Activated naive CD4-positive, alpha-beta T cell treated with anti-CD3 and anti-CD28 coated beads, Interleukin-2, amount 50 U/mL, for 24 hours (primary cell): ENCODE results near the gene SLC30A2.
A peak's percentile ranks its signal among the peaks of the same experiment; 100 is the strongest.

Experiments
- H3K27ac Mint-ChIP-seq: one replicate; pipeline ENCODE4 v1.8.0; 2021; ENCODE audit warnings: mild to moderate bottlenecking, mixed read lengths
- H3K27me3 Mint-ChIP-seq: one replicate; pipeline ENCODE4 v1.8.0; 2021; ENCODE audit warnings: mixed read lengths
- H3K36me3 Mint-ChIP-seq: one replicate; pipeline ENCODE4 v1.8.0; 2021; ENCODE audit warnings: mixed read lengths
- H3K4me1 Mint-ChIP-seq: one replicate; pipeline ENCODE4 v1.8.0; 2021; ENCODE audit warnings: mixed read lengths
- H3K4me3 Mint-ChIP-seq: one replicate; pipeline ENCODE4 v1.8.0; 2021; ENCODE audit warnings: mild to moderate bottlenecking, mixed read lengths
- H3K9me3 Mint-ChIP-seq: one replicate; pipeline ENCODE4 v1.8.0; 2021; ENCODE audit warnings: mixed read lengths

The SLC30A2 gene

DNA sequence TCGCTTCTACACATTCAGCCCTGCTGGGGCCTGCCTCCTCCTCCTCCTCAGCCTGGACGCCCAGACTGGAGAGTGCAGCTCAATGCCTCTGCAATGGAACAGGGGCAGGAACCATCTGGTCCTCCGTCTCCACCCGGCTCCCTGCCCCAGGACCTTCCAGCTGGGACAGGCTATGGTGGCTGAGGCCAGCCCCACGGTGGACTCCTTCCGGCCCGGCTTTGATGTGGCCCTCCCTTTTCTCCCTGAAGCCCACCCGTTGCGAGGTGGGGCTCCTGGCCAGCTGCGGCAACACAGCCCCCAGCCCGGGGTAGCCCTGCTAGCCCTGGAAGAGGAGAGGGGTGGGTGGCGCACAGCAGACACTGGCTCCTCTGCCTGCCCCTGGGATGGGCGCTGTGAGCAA lies 22.9 kb downstream of the SLC30A2 start:
- no peaks in the 10 kb centered on the region for H3K27me3 Mint-ChIP-seq
- H3K4me1 Mint-ChIP-seq = peaks cover 5% of the 10 kb centered on the region
- no peaks in the 10 kb centered on the region for H3K36me3 Mint-ChIP-seq
- no peaks in the 10 kb centered on the region for H3K9me3 Mint-ChIP-seq
- no peak overlapping the region for H3K27ac Mint-ChIP-seq
- H3K4me3 Mint-ChIP-seq = no peak overlapping the region

DNA sequence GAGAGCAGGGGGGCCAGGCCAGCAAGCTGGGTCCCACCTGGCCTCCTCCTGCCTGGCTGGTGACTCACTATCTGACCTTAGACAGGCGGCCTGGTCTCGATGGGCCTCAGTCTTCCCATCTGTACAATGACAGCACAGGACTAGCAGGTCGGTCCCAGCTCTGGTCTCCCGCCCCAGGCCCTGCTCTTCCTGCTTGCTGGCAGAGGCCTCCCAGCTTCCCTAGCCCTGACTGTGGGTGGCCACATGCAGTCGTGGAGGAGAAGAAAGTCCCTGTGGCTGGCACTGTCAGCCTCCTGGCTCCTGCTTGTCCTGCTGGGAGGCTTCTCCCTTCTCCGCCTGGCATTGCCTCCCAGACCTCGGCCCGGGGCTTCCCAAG lies 23.5 kb downstream of the SLC30A2 start:
- no peaks in the 10 kb centered on the region for H3K27me3 Mint-ChIP-seq
- H3K9me3 Mint-ChIP-seq = no peaks in the 10 kb centered on the region
- H3K4me1 Mint-ChIP-seq = peaks cover 5% of the 10 kb centered on the region
- H3K36me3 Mint-ChIP-seq = no peaks in the 10 kb centered on the region
- no peak overlapping the region for H3K27ac Mint-ChIP-seq
- H3K4me3 Mint-ChIP-seq = no peak overlapping the region

DNA sequence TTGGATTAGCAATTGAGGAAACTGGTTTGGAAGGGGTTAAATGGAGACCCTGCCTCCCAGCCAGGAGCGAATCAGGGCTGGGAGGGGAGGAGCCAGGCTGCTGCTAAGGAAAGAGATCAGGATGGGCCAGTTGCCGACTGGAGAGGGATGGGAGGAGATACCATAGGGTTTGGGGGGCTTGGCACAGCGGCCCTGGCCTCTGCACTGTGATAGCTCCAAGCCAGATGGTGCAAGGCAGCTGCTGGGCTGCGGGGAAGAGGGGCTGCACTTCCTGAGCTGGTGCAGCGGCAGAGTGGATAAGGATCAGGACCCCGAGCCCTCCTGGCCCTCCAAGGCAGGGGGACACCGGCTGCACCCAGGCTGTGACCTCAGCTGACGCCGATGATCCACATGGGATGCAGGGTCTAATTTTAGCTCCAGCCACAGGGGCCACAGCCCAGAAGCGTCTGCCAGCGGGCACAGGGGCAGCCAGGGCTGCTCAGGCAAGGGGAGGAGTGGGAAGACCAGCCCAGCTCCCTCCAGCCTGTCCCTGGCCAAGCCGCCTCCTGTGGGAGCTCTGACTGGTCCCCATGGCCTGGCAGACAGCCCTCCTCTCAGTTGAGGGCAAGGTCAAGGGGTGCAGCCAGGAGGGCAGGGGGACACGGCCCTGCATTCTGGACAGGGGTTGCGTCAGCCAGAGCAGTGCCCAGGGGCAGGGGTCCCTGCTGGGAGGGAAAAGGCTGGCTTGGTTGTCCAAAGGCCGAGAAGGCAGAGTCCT lies 24.1 kb downstream of the SLC30A2 start, which contains the start of gene EXTL1:
Gene EXTL1 (plus strand): TSS at position 129 of the 757 bp plus-strand sequence. CDS start 872 bp downstream, outside the sequence.
- Mint-ChIP-seq H3K36me3 (no peaks in the 10 kb centered on the region), H3K27ac (peak within 1 kb of the TSS; percentile 17), H3K4me1 (peaks cover 5% of the 10 kb centered on the region), H3K4me3 (no peak within 1 kb of the TSS), H3K9me3 (no peaks in the 10 kb centered on the region), H3K27me3 (no peaks in the 10 kb centered on the region)

DNA sequence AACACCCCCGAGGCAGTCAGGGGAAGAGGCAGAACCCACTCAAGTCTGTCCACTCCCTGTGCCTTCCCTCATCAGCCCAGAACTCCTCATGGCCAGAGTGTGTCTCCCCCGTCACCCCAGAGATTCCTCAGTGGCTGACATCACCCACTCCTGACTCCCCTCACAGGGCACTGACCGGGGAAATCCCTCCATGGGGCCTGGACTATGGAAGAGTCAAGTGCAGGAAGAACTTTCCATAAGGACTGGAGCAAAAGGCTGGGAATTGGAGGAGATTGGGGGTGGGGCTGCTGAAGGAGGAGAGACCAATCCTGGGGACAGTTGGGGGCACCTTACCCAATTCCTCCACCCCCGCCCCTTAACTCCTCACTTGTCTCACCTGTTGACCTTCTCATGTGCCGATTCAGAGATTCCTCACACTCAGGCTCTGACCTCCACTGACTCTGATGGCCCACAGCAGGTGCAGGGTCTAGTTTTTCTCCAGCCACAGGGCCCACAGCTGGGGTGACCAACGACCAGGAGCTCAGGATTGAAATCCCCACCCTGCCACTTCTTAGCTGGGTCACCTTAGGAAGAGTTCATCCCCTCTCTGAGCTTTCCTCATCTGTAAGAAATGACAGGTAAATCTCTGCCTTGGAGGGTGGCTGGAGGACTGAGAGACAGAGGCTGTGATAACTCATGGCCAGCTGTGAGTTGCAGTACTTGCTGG lies 24.8 kb downstream of the SLC30A2 start:
- peaks cover 5% of the 10 kb centered on the region for H3K4me1 Mint-ChIP-seq
- peak overlapping the region; percentile 17 for H3K27ac Mint-ChIP-seq
- H3K9me3 Mint-ChIP-seq = no peaks in the 10 kb centered on the region
- no peaks in the 10 kb centered on the region for H3K36me3 Mint-ChIP-seq
- H3K4me3 Mint-ChIP-seq = no peak overlapping the region
- H3K27me3 Mint-ChIP-seq = no peaks in the 10 kb centered on the region

DNA sequence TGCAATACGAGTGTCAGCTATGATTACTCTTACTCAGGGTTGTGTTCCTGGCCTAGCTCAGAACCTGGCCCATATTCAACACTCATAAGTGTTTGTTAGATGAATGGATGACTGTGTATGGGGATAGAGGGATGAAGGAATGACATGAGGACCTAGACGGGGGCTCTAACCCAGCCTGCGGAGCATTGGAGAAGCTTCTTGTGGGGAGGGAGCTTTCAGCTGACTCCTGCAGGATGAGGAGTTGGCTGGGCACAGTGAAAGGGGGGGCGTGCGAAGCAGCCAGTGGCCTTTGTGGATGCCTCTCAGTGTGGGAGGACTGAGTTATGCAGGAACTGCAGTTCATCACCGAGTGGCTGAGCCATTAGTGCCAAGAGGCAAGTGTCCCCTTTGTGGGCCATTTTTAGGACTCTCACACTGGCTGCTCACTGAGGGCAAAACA lies 25.6 kb downstream of the SLC30A2 start:
- Mint-ChIP-seq H3K27me3 (no peaks in the 10 kb centered on the region), H3K36me3 (no peaks in the 10 kb centered on the region), H3K4me1 (peaks cover 5% of the 10 kb centered on the region), H3K4me3 (no peak overlapping the region), H3K9me3 (no peaks in the 10 kb centered on the region), H3K27ac (no peak overlapping the region)

DNA sequence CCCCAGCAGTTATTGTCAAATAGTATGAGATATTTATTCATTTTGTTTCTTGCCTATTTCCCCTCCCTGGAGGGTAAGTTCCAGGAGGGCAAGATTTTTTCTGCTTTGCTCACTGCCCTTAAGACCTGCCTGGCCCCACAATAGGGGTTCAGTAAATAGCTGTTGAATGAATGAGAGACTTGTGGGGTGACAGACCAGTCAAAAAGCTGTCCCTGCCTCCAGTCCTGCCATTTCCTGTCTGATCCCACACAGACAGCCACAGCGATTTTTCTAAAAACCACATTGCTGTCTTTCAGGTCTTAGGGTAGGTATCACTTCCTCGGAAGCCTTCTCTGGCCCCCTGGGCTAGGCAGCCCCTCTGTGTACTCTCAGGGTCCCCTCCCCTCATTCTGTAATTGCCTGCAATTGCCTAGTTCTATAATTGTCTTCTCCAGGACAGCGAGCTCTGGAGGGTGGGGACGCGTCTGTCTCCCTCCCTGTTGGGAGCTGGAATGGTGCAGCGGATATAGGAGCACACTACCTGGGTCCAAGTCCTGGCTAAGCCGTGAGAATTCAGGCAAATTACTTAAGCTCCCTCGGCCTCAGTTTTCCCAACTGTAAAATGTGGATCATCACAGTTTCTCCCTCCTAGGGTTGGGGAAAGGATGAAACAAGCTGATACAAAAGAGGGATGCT lies 26.1 kb downstream of the SLC30A2 start:
- Mint-ChIP-seq H3K27ac (no peak overlapping the region), H3K4me3 (no peak overlapping the region), H3K27me3 (no peaks in the 10 kb centered on the region), H3K9me3 (no peaks in the 10 kb centered on the region), H3K4me1 (peaks cover 5% of the 10 kb centered on the region), H3K36me3 (no peaks in the 10 kb centered on the region)

DNA sequence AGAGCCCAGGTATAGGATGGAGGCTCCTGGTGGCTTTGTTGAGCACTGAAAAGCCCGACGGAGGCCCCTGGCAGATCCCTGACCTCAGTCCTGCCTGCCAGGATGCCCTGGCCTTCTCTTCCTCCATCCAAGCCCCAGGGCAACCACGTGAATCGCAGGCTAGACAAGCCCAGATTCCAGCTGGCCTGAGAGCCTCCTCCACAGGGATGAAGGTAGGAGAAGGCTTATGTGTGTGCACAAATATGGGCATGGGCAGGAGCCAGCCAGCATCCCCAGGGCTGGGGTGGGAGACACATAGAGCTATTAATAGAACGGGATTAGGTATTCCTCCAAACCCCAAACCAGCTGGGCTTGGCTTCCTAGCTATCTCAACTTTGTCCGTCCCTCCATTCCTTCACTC lies 28.3 kb downstream of the SLC30A2 start:
- H3K4me1 Mint-ChIP-seq = peaks cover 5% of the 10 kb centered on the region
- H3K36me3 Mint-ChIP-seq = no peaks in the 10 kb centered on the region

DNA sequence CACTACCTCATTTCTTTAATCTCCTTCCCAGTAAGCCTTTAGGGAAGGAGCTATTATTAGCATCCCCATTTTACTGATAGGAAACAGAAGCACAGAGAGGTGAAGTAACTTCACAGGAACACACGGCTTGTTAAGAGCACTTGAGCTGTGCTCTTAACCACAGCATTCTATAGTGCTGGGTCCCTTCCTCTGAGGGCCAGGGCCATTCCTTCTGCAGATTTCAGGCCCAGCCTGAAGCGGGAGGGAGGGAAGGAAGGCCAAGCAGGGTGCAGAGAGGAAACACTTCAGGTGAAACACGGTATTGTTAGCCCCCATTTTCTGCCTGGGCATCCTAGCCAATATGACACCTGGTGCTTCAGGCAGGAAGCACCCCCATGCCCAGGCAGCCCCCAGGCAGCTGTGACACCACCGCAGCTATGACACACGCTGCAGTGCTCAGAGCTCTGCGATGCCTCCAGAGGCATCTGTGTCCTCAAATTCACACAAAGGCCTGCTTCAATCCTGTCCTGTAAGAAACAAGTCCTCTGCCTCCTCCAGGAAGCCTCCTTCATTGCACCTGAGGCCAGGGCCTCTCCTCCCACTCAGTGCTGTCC lies 28.9 kb downstream of the SLC30A2 start:
- Mint-ChIP-seq H3K27ac (no peak overlapping the region), H3K9me3 (no peaks in the 10 kb centered on the region), H3K4me3 (no peak overlapping the region), H3K27me3 (no peaks in the 10 kb centered on the region), H3K36me3 (no peaks in the 10 kb centered on the region), H3K4me1 (peaks cover 5% of the 10 kb centered on the region)

More for the DNA sequence above, 28.3 kb downstream of the SLC30A2 start:
- no peaks in the 10 kb centered on the region for H3K9me3 Mint-ChIP-seq
- H3K4me3 Mint-ChIP-seq = no peak overlapping the region
- H3K27ac Mint-ChIP-seq = no peak overlapping the region
- H3K27me3 Mint-ChIP-seq = no peaks in the 10 kb centered on the region

DNA sequence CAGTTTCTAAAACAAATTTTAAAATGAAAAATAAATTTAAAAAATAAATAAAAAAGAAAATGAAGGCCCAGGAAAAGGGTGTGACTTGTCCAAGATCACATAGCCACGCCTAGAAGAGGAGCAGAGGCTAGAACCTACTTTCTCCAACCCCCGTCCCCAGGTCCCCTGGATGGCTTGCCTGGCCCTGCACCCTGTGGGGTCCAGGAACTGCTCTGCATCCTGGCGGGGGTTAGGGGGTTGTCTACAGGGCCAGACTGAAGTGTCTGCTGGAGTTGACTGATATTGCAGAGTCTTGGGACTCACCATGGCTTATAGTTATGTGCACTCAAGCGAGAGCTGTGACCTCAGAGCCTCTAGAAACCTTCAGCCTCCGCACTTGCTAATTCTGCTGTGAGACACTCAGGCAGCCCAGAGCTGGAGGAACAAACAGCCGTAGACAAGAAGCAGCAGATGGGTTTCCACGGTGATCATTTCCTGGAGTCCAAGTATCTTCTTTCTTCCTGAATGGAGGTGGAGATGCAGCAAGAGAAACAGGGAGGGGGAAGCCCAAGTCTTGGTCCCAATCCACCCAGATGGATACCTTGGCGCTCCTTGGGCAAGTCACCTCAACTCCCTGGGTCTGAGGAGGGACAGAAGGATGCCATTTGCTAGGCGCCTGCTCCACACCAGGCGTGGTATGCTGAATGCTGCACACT lies 29.5 kb downstream of the SLC30A2 start:
- Mint-ChIP-seq H3K4me3 (no peak overlapping the region), H3K4me1 (peaks cover 5% of the 10 kb centered on the region), H3K9me3 (no peaks in the 10 kb centered on the region), H3K27ac (no peak overlapping the region), H3K36me3 (no peaks in the 10 kb centered on the region), H3K27me3 (no peaks in the 10 kb centered on the region)

DNA sequence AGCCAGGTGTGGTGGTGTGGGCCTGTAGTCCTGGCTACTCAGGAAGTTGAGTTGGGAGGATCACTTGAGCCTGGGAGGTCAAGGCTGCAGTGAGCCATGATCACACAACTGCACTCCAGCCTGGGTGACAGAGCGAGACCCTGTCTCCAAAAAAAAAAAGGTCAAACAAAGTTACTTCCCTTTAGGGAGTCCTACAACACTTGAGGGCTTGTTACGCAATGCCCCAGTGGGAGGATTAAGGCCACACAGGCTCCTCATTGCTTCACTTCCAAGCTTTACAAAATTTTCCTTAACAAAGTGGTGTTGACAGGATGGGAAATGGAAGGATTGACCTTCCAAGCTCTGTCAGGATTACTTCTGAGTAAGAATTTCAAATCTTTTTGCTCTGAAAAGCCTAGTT lies 30.6 kb downstream of the SLC30A2 start:
- Mint-ChIP-seq H3K9me3 (no peaks in the 10 kb centered on the region), H3K4me1 (peaks cover 5% of the 10 kb centered on the region), H3K27ac (no peak overlapping the region), H3K36me3 (no peaks in the 10 kb centered on the region), H3K4me3 (no peak overlapping the region), H3K27me3 (no peaks in the 10 kb centered on the region)

DNA sequence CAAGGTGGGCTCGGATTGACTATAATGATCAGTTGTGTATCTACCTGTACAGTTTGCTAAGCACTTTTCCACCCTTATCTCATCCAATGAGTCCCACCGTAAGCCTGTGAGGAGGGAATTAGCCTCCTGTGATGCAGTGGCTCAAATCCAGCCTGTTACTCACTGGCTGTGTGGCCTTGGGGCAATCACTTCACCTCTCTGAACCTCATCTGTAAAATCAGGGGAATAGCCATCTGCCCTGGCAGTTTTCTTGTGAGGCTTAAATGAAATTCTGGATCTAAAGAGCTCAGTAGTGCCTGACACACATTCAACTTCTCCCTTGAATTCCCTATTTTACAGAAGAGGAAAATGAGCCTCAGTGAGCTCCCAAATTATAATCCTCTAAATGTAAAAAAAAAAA lies 31.7 kb downstream of the SLC30A2 start:
- H3K4me1 Mint-ChIP-seq = no peaks in the 10 kb centered on the region
- H3K4me3 Mint-ChIP-seq = no peak overlapping the region
- H3K27ac Mint-ChIP-seq = no peak overlapping the region
- no peaks in the 10 kb centered on the region for H3K9me3 Mint-ChIP-seq
- H3K36me3 Mint-ChIP-seq = peaks cover 1% of the 10 kb centered on the region
- no peaks in the 10 kb centered on the region for H3K27me3 Mint-ChIP-seq

DNA sequence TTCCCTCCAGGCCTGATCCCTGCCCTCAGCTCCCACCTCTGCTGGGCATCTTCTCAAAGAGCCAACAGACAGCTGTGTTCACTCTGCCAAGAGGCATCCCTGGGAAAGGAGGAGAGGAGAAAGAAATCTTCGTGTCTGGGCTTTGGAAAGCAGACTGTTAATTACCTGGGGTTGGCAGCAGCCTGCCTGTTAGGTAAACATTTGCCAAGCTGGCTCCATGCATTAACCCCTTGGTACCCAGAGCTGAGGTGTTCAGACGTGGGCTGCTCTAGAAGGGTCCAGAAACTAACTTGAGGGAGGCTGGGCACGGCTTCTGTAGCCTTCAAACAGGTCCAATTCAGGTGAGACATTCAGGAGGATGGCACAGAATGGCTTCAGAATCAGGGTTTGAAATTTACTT lies 33.1 kb downstream of the SLC30A2 start:
- no peaks in the 10 kb centered on the region for H3K27me3 Mint-ChIP-seq
- no peaks in the 10 kb centered on the region for H3K4me1 Mint-ChIP-seq
- peaks cover 1% of the 10 kb centered on the region for H3K36me3 Mint-ChIP-seq
- H3K27ac Mint-ChIP-seq = no peak overlapping the region
- no peak overlapping the region for H3K4me3 Mint-ChIP-seq
- H3K9me3 Mint-ChIP-seq = no peaks in the 10 kb centered on the region

DNA sequence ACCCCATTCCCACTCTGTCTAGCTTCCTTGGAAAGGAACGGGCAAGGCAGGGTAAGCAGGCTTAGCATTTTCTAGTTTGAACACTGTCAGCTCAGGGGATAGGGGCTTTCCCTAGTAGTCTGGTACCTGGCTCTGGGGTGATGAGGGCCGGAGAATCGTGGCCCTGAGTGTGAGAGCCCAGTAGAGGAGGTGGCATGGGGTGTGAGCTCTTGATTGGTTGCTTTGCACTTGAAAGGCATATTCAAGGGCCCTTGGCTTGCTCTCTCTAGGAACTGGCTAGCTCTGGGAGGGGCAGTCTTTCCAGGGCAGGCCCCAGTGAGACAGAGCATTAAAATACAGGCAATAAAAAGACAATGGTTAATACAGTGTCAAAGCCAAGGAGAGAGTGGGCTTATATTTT lies 35.1 kb downstream of the SLC30A2 start:
- Mint-ChIP-seq H3K4me1 (no peaks in the 10 kb centered on the region), H3K9me3 (no peaks in the 10 kb centered on the region), H3K27ac (no peak overlapping the region), H3K27me3 (no peaks in the 10 kb centered on the region), H3K36me3 (peaks cover 1% of the 10 kb centered on the region), H3K4me3 (no peak overlapping the region)

DNA sequence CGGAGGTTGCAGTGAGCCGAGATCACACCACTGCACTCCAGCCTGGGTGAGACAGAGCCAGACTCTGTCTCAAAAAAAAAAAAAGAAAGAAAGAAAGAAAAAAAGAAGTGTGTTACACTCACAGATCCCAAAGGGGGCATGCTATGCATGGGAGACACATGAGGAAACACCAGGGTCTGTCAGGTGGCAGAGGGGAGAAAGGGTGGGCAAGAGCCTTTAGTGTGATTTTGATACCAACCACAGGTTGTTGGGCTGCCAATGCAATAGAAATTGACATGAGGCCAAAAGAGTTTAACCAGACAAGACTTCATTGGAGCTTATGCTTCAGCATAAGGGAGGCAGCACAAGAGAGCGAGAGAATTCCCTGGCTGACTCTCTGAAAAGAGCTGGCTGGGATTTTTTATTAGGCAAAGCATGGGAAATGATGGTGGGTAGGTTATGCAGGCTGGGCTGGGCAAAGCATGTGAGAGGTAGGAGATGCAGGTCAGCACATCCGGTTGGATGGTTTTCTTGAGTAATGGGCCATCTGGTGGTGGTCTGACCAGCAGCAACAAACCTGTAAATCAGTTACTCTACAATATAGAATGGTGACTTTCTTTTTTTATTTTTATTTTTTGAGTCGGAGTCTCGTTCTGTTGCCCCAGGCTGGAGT lies 36.0 kb downstream of the SLC30A2 start:
- H3K4me1 Mint-ChIP-seq = no peaks in the 10 kb centered on the region
- H3K27ac Mint-ChIP-seq = no peak overlapping the region
- H3K9me3 Mint-ChIP-seq = no peaks in the 10 kb centered on the region
- H3K36me3 Mint-ChIP-seq = peaks cover 1% of the 10 kb centered on the region
- no peak overlapping the region for H3K4me3 Mint-ChIP-seq
- no peaks in the 10 kb centered on the region for H3K27me3 Mint-ChIP-seq

DNA sequence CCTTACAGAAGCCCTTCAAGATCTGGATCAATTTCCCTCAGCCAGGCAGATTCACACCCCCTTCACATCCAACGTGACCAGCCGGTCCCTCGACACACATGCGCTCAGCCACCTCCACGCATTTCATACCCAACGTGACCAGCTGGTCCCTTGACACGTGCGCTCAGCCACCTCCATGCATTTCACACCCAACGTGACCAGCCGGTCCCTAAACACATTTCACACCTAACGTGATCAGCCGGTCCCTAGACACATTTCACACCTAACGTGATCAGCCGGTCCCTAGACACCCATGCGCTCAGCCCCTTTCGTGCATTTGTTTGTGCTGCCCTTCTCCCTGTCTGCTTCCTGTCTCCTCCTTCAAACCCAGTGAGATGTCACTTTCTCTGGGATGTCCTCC lies 39.2 kb downstream of the SLC30A2 start:
- Mint-ChIP-seq H3K36me3 (peaks cover 1% of the 10 kb centered on the region), H3K9me3 (no peaks in the 10 kb centered on the region), H3K4me3 (no peak overlapping the region), H3K27me3 (no peaks in the 10 kb centered on the region), H3K27ac (no peak overlapping the region), H3K4me1 (no peaks in the 10 kb centered on the region)
